Nephron (organoid): Measurements from ENCODE around the gene IPO9.
A peak's percentile ranks its signal among the peaks of the same experiment; 100 is the strongest.

ENCODE experiments used
- H3K27ac Mint-ChIP-seq, 3 experiments: 2 replicates each; pipeline ENCODE4 v1.8.0; 2020; ENCODE audit warnings: mixed read lengths in 3 of 3, mild to moderate bottlenecking in 2 of 3, moderate library complexity in 1 of 3
- H3K27me3 Mint-ChIP-seq: 2 replicates; pipeline ENCODE4 v1.8.0; 2021; ENCODE audit warnings: low read depth, mild to moderate bottlenecking, moderate library complexity, mixed read lengths
- H3K36me3 Mint-ChIP-seq: 2 replicates; pipeline ENCODE4 v1.8.0; 2020; ENCODE audit warnings: low read depth, mixed read lengths
- H3K4me1 Mint-ChIP-seq: 2 replicates; pipeline ENCODE4 v1.8.0; 2020; ENCODE audit warnings: mixed read lengths
- H3K4me3 Mint-ChIP-seq, 3 experiments: 2 replicates each; pipeline ENCODE4 v1.8.0; 2020; ENCODE audit warnings: mild to moderate bottlenecking in 3 of 3, mixed read lengths in 3 of 3, moderate library complexity in 2 of 3
- H3K9me3 Mint-ChIP-seq: 2 replicates; pipeline ENCODE4 v1.8.0; 2020; ENCODE audit warnings: mixed read lengths
- CTCF ChIP-seq, 3 experiments: fragments of 200-600 bp; sonication (generic); IDR thresholded peaks; one replicate each; pipeline ENCODE4 v1.5.0; 2021; ENCODE audit warnings: antibody characterized with exemption in 3 of 3; ENCODE audit not compliant: unreplicated experiment in 3 of 3

Gene IPO9

GRCh38 chr1:201795066-201795465 is 33.9 kb upstream of the IPO9 start:
- H3K4me3 Mint-ChIP-seq, result no peak overlapping the region
- no peak overlapping the region for H3K27ac Mint-ChIP-seq
- H3K36me3 Mint-ChIP-seq, result peaks cover 76% of the 10 kb centered on the region
- peak; percentile 30 to 37 (median 35) for TF ChIP-seq CTCF (IDR thresholded peaks at IDR 0.05; ENCODE audit: unreplicated experiment in 3 of 3)
- peaks cover 4% of the 10 kb centered on the region for H3K9me3 Mint-ChIP-seq
- peaks cover 30% of the 10 kb centered on the region for H3K4me1 Mint-ChIP-seq
- no peaks in the 10 kb centered on the region for H3K27me3 Mint-ChIP-seq

GRCh38 chr1:201800246-201800645 is 28.7 kb upstream of the IPO9 start:
- no peak overlapping the region for H3K4me3 Mint-ChIP-seq
- no peak for TF ChIP-seq CTCF (IDR thresholded peaks at IDR 0.05; ENCODE audit: unreplicated experiment in 3 of 3)
- peaks cover 74% of the 10 kb centered on the region for H3K36me3 Mint-ChIP-seq
- H3K27me3 Mint-ChIP-seq, result no peaks in the 10 kb centered on the region
- H3K4me1 Mint-ChIP-seq, result no peaks in the 10 kb centered on the region
- no peak overlapping the region for H3K27ac Mint-ChIP-seq
- peaks cover 4% of the 10 kb centered on the region for H3K9me3 Mint-ChIP-seq

GRCh38 chr1:201806801-201807200 is 22.2 kb upstream of the IPO9 start:
- no peaks in the 10 kb centered on the region for H3K27me3 Mint-ChIP-seq
- no peak for TF ChIP-seq CTCF (IDR thresholded peaks at IDR 0.05; ENCODE audit: unreplicated experiment in 3 of 3)
- H3K4me1 Mint-ChIP-seq, result no peaks in the 10 kb centered on the region
- no peak overlapping the region for H3K27ac Mint-ChIP-seq
- no peaks in the 10 kb centered on the region for H3K9me3 Mint-ChIP-seq
- H3K36me3 Mint-ChIP-seq, result peaks cover 80% of the 10 kb centered on the region
- no peak overlapping the region for H3K4me3 Mint-ChIP-seq

- Mint-ChIP-seq H3K36me3 (peaks cover 87% of the 10 kb centered on the region), H3K9me3 (no peaks in the 10 kb centered on the region), H3K4me3 (no peak overlapping the region), H3K4me1 (no peaks in the 10 kb centered on the region), H3K27me3 (no peaks in the 10 kb centered on the region), H3K27ac (no peak overlapping the region)
- TF ChIP-seq CTCF (IDR thresholded peaks at IDR 0.05; ENCODE audit: unreplicated experiment in 3 of 3), result no peak
These were observed 20.9 kb upstream of the IPO9 start for GRCh38 chr1:201807958-201808632.

- Mint-ChIP-seq H3K27me3 (no peaks in the 10 kb centered on the region), H3K4me1 (no peaks in the 10 kb centered on the region), H3K4me3 (no peak overlapping the region), H3K36me3 (peaks cover 87% of the 10 kb centered on the region), H3K27ac (no peak overlapping the region), H3K9me3 (no peaks in the 10 kb centered on the region)
- TF ChIP-seq CTCF (IDR thresholded peaks at IDR 0.05; ENCODE audit: unreplicated experiment in 3 of 3), result no peak
These were observed 20.3 kb upstream of the IPO9 start for GRCh38 chr1:201808633-201808990.

GRCh38 chr1:201809876-201810275 is 19.1 kb upstream of the IPO9 start:
- Mint-ChIP-seq H3K4me3 (no peak overlapping the region), H3K9me3 (no peaks in the 10 kb centered on the region), H3K27ac (no peak overlapping the region), H3K36me3 (peaks cover 81% of the 10 kb centered on the region), H3K27me3 (no peaks in the 10 kb centered on the region), H3K4me1 (no peaks in the 10 kb centered on the region)
- no peak for TF ChIP-seq CTCF (IDR thresholded peaks at IDR 0.05; ENCODE audit: unreplicated experiment in 3 of 3)
